Middle frontal gyrus (tissue), 1 donor: ENCODE measurements around the gene SEMA3B.
"Not testable (repeated sequence)": the region's sequence is repeated elsewhere in the genome, so short reads cannot be mapped to it uniquely, and the experiment has no call there.

Experiments
- DNase-seq: peaks from one replicate; pipeline ENCODE4 v3.0.0-alpha.2; 2015; ENCODE audit warnings: low spot score; ENCODE audit errors: extremely low spot score

Gene SEMA3B

GRCh38 chr3:50258029-50258680, 10.8 kb upstream of the SEMA3B start:
- no peak for DNase-seq

DNA sequence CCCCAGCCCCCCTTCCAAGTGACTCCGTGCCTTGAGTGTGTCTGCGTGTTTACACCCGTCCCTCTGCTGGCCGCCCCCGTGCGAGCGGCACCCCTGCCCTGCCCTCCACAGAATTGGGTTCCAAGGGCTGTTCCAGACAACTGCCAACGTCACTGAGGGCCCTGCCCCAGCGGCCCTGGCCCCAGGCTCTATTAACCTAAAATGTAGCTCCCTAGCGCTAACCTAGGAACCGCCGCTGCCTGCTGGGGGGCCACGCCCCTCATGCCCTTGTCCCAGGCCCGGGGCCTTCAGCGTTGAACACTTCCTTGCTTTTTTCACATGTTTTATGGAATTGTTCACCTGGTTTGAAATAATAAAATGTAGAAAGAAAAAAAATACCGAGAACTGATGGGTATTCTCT, 10.0 kb upstream of the SEMA3B start:
- DNase-seq, result no peak

DNA sequence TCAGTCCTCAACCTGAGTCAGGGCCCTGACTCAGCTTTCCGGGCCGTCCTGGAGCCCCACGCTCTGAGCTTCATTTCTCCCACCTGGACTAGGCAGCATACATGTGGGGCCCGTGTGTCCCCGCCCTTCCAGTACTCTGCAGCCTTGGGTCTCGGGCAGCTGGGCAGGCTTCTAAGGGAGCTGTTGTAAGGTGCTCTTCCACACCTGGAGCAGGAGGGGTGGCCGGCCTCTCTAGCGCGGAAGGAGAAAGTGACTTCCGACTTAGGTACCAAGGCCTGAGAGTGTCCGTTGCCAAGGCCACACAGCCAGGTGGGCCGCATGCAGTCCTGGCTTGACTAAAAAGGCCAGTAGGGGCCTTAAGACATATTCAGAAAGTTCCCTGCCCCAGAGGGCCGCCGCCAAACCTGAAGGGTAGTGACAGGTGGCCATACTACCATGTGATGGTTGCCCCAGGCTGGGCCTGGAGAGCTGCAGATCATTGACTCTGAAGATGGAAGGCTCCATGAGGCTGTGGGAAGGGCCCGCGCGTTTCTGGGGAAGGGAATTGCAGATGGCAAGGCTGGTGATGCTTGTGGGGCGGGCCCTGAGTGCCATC, 9.4 kb upstream of the SEMA3B start:
- DNase-seq, result no peak

DNA sequence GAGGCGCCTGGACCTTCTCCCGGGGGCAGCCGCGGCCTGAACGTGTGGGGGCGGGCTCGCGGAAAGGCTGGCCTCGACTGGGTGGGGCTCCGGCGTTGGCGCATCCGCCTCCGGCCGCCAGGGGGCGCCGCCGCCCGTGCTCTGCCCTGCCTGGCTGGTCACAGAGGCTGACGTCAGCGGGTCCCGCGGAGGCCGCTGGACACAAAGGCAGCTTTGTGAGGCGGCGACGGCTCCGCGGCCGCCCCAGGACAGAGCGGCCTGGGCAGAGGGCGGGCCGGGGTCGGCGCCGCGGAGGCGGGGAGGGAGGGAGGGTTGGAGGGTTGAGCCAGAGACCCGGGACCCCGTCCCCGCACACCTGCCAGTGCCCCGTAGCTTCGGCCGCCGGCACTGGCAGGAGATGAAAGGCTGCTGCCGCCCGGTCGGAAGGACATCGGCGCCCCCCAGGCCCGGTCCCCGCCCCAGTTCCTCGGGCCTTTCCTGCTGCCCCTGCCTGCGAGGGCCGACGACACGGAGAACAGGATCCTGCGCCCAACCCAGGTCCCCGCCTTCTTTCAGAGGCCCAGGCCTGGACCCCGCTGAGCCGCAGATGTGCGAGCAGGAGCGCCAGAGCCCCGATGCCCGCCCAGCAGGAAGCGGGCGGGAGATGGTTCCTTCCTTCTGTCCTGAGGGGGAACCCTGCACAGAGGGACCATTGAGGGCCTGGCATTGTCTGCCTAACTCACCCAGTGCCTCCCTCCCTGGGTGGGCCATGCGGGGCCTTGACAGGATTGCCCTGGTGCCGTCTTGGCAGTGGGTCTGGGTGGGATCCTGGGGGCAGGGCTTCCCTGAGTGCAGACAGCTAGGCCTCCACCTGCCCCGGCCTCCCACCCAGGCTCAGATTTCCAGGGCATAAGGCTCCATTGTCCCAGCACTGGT, 8.7 kb upstream of the SEMA3B start:
- DNase-seq, result peak; percentile 94

- no peak for DNase-seq
These were observed 8.0 kb upstream of the SEMA3B start for GRCh38 chr3:50260942-50261441.

- no peak for DNase-seq
These were observed 7.4 kb upstream of the SEMA3B start for GRCh38 chr3:50261505-50261904.

- DNase-seq, result not testable (repeated sequence)
These were observed 6.7 kb upstream of the SEMA3B start for GRCh38 chr3:50262200-50262599.

- DNase-seq, result no peak
These were observed 6.2 kb upstream of the SEMA3B start for GRCh38 chr3:50262778-50263177.

DNA sequence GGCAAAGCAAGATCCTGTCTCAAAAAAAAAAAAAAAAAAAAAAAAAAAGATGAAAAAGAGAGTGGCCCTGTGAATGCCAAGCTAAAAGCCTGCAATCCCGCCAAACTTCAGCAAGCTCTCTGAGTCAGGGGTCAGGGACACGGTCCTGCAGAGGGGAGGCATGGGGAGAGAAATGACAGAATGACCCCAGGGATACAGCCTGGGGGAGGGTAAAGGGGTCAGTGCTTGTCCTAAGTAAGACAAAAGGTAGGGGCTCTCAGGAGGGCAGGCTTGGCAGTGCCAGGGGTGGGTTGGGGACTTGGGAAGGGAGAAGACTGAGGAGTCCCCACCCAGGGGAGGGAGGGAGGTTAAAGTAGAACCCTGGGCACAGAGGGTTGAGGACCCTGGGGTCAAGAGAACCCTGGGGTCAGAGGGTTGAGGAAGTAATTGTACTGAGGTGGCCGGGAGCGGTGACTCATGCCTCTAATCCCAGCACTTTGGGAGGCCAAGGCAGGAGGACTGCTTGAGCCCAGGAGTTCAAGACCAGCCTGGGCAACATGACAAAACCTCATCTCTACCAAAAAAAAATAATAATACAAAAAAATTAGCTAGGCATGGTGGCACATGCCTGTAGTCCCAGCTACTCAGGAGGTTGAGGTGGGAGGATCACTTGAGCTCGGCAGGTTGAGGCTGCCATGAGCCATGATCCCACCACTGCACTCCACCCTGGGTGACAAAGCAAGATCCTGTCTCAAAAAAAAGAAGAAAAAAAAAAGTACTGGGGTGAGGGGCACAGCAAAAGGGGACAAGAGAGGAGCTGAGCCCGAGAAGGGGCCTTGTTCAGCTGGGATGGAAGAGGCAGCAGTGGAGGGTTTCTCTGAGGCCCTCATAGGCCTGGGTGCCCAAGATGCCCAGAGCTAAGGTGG, 5.2 kb upstream of the SEMA3B start:
- DNase-seq, result no peak

DNA sequence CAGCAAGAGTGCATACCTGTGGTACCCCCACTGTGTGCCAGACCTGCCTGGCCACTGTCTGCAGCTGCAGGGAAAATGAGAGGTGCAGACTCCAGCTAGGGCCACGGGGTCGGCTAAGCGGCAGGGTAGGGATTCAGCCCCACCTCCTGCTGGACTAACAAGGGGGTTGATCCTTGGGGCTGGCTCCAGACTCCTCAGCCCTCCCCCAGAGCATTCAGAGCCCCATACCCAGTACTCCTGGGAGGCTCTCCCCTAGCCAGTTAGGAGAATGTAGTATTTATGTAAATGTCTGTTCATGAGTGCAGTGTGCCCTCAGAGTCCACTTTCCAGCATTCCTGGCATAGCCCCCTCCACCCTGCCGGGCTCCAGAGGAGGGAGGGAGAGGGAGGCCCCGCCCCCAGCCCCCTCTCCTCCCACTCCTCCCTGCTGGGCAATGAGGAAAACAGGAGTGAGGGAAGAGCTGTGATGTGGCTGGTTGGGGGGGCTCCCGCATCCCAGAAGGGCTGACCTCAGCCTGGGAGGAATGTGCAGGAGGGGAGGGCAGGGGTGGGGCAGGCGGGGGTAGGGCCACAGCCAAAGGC, 4.5 kb upstream of the SEMA3B start:
- DNase-seq, result no peak

DNA sequence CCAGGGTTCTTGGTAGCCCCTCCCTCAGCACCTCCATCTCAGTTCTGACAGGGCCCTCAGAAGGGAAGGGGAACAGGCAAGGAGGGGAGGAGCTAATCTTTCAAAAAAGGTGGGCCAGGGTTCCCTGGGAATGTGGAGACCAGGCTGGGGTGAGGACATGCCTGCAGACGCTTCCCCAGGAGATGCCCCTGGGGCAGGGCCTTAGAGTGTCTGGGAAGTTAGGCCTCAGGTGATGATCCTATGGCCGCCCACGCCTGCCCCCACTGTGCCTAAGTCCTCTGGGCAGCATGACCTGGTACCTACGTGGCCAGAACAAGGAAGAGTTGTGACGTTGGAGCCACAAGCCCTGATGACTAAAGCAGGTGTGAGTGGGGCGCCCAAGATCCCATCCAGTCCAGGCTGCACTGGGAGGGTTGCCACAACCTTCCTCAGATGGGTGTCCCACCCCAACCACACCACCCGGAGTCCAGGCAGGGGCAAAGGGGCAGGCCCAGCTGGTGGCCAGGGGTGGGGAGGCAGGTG, 3.9 kb upstream of the SEMA3B start:
- DNase-seq, result no peak

DNA sequence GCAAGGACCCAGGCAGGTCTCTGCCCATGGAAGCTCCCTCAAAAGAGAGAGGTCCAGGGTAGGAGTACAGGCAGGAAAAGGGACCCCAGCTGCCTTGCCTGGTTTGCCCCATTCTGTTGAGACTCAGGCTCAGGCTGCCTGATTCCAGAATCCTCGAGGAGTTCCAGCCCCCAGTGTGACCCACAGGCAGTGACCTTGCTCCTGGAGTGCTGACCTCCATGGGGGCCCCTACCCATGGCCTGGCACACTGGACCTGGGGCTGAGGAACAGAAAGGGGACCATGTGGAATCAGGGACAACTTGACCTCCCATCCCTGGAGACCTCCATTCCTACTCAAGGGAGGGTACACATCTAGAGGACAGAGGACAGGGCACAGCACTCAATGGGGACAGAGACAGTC, 3.4 kb upstream of the SEMA3B start:
- DNase-seq, result no peak

DNA sequence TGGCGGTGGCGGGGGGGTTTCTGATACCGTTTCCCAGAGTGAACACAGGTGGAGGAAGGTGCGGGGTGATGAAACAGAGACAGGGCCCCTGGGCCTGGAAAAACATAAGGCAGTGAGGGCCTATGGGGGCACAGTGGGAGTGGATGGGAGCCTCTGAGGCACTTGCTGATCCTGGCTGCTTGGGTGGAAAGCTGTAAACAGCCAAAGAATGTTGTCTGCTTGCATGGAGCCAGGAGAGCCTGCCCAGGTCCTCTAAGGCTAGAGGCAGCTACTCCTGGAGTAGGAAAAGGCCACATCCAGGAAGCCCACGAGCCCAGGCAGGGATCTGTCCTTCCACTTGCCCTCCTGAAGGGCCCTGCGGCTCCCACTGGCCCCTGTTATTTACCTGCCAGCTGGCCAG, 2.9 kb upstream of the SEMA3B start:
- no peak for DNase-seq

DNA sequence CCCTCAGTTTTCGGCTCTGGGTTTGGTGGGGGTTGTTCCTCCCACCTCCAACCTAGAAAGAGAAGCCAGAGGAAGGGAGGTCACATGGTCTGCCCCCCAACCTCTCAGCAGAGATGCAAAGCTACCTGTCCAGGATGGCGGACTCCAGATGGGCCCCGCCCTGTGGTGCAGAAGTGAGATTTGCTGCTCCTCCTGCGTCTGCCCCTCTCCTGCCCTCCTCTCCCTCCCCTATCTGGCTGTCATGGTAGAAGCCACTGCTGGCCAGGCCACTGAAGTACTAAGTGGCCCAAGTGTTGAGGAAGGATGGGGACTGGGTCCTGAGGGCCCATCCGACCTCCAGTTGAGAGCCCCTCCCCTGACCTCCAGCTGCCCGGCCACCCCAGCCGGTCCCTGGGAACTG, 2.1 kb upstream of the SEMA3B start:
- DNase-seq, result no peak

- no peak for DNase-seq
These were observed 1.6 kb upstream of the SEMA3B start for GRCh38 chr3:50267280-50267913.

GRCh38 chr3:50268276-50268675, 671 bp upstream of the SEMA3B start:
- no peak for DNase-seq

DNA sequence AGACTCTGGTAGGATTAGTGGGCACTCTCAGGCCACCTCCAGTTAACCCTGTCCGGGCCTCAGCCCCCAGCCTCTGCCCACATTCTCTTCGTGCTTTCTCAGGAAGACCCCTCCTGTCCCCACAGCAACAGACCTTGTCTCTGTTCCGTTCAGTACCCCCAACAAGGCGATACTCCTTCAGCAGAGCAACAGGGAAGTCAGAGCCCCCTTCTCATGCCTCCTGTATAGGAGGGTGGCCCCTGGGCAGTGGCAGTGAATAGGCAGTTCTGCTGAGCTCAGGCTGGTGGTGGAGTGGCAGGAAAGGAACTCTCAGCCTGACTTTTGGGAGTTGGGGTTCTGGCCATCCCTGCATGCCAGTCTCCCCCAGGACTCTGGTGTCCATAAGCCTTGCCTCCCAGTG, 513 bp downstream of the SEMA3B start:
- no peak for DNase-seq

- DNase-seq, result no peak
These were observed 1.0 kb downstream of the SEMA3B start for GRCh38 chr3:50269977-50270413.

- no peak for DNase-seq
These were observed 1.7 kb downstream of the SEMA3B start for GRCh38 chr3:50270422-50271224.
